Cardiac atrium fibroblast (primary cell): Measurements from ENCODE around the gene CIROP. TPM values are rescaled to one million over a fixed set of nuclear protein-coding genes. Genes with fewer than 3 reads are reported as not detected.

Source experiments
- total RNA-seq: library from RNA; depleted of rRNA; stranded (reverse); fragments of >200 nt; gene quantifications from 2 replicates; pipeline ENCODE4 v1.2.3, GENCODE V29; 2015

CIROP gene
- not detected in 2 replicates for total RNA-seq

GRCh38 chr14:23104591-23105347, at the start of gene CIROP:
Gene CIROP, minus strand, starts transcription at chr14:23104989. Its CDS starts 69 bp downstream, at chr14:23104920.

GRCh38 chr14:23118506-23119362, 13.9 kb upstream of the CIROP start, which contains the start of gene CEBPE:
Gene CEBPE, minus strand, starts transcription at chr14:23119255. Its CDS starts 164 bp downstream, at chr14:23119091.

GRCh38 chr14:23095196-23096108, 9.3 kb downstream of the CIROP start, which contains the start of gene C14orf119:
Gene C14orf119, plus strand, starts transcription at chr14:23095505. Its CDS starts 2,154 bp downstream, at chr14:23097659.

GRCh38 chr14:23094666-23095195, 10.1 kb downstream of the CIROP start, which contains the start of gene ACIN1:
Gene ACIN1, minus strand, starts transcription at chr14:23095136. Its CDS starts 24 bp downstream, at chr14:23095112.

GRCh38 chr14:23056956-23057756, 47.6 kb downstream of the CIROP start, which contains the start of gene CDH24:
Gene CDH24, minus strand, starts transcription at chr14:23057520. Its CDS starts 1,787 bp downstream, at chr14:23055733.

Other genes with a start within 250 kb of the CIROP start
- gene LRP10, start 233.2 kb downstream of the CIROP start, total RNA-seq = 104 and 155 TPM in 2 replicates
- not detected in 2 replicates for gene REM2, start 221.8 kb downstream of the CIROP start, total RNA-seq
- 35.9 and 76.6 TPM in 2 replicates for gene RBM23, start 185.8 kb downstream of the CIROP start, total RNA-seq
- 59.1 and 85.4 TPM in 2 replicates for gene PRMT5, start 175.6 kb downstream of the CIROP start, total RNA-seq
- 20.6 and 49.9 TPM in 2 replicates for gene HAUS4, start 147.9 kb downstream of the CIROP start, total RNA-seq
- 28.0 and 32.2 TPM in 2 replicates for gene AJUBA, start 122.4 kb downstream of the CIROP start, total RNA-seq
- gene C14orf93, start 94.8 kb downstream of the CIROP start, total RNA-seq = 5.7 and 5.8 TPM in 2 replicates
- gene PSMB5, start 70.1 kb downstream of the CIROP start, total RNA-seq = 255 and 277 TPM in 2 replicates
- gene PSMB11, start 62.8 kb downstream of the CIROP start, total RNA-seq = not detected in 2 replicates
- gene CDH24, start 47.5 kb downstream of the CIROP start, total RNA-seq = 3.2 and 4.1 TPM in 2 replicates
- 48.4 and 55.2 TPM in 2 replicates for gene ACIN1, start 9.9 kb downstream of the CIROP start, total RNA-seq
- 37.9 and 39.2 TPM in 2 replicates for gene C14orf119, start 9.5 kb downstream of the CIROP start, total RNA-seq
- not detected in 2 replicates for gene CEBPE, start 14.3 kb upstream of the CIROP start, total RNA-seq
- gene SLC7A8, start 78.7 kb upstream of the CIROP start, total RNA-seq = 0.32 and 2.0 TPM in 2 replicates
- not detected in 2 replicates for gene RNF212B, start 132.9 kb upstream of the CIROP start, total RNA-seq
- 8.4 and 10.5 TPM in 2 replicates for gene HOMEZ, start 181.1 kb upstream of the CIROP start, total RNA-seq
- 1.8 and 2.0 TPM in 2 replicates for gene PPP1R3E, start 197.9 kb upstream of the CIROP start, total RNA-seq
- 13.7 and 24.8 TPM in 2 replicates for gene BCL2L2, start 201.8 kb upstream of the CIROP start, total RNA-seq
- 41.1 and 57.9 TPM in 2 replicates for gene PABPN1, start 216.5 kb upstream of the CIROP start, total RNA-seq
- 10.4 and 21.7 TPM in 2 replicates for gene SLC22A17, start 247.9 kb upstream of the CIROP start, total RNA-seq